RWPE1 (cell line): ENCODE data around the gene BAG3.
"Not testable (repeated sequence)": the region's sequence is repeated elsewhere in the genome, so short reads cannot be mapped to it uniquely, and the experiment has no call there.

Source experiments
- CTCF ChIA-PET: fragments of 350-600 bp; sonication (Branson Sonifier 250); formaldehyde crosslinking; extraction: SDS; loops from one replicate; lab custom pipeline; 2021; lab: Yijun Ruan, JAX
- POLR2A ChIA-PET: fragments of 400-600 bp; formaldehyde crosslinking; extraction: SDS; loops from one replicate; lab custom pipeline; 2020; ENCODE audit warnings: antibody characterized with exemption; ENCODE audit not compliant: low non-redundant PET; lab: Yijun Ruan, JAX
- DNase-seq: peaks from one replicate; pipeline ENCODE4 v3.0.0; 2012; ENCODE audit warnings: low spot score
- H3K27ac ChIP-seq: fragments of 450-650 bp; 2 replicates; pipeline ENCODE4 v1.5.1; 2017
- TF ChIP-seq, protein P1 (sequence below): fragments of 450-650 bp; conservative IDR thresholded peaks from 2 replicates; pipeline ENCODE4 v1.5.1; 2017; ENCODE audit warnings: low read depth, mild to moderate bottlenecking

The BAG3 gene

DNA sequence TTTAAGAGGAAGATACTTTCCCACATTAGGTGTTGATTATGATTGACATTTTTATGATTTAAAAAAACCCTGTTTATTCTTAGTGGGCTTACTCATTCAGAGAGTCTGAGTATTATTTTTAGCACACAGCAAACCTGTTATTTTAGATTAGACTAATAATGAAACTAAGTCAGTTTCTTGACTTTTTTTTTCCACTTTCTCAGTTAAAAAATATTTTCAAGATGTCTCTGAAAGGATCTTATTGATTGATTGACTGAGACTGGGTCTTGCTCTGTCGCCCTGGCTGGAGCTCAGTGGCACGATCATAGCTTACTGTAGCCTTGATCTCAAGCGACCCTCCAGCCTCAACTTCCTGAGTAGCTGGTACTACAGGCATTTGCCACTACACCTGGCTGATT lies 54.3 kb downstream of the BAG3 start:
- no peak for DNase-seq
- CTCF ChIA-PET: interaction anchor here (1.8 kb wide), 1 partner anchor 18 kb away, joined by 4 read pairs; no protein-coding TSS in a partner anchor
- TF ChIP-seq, protein P1, sequence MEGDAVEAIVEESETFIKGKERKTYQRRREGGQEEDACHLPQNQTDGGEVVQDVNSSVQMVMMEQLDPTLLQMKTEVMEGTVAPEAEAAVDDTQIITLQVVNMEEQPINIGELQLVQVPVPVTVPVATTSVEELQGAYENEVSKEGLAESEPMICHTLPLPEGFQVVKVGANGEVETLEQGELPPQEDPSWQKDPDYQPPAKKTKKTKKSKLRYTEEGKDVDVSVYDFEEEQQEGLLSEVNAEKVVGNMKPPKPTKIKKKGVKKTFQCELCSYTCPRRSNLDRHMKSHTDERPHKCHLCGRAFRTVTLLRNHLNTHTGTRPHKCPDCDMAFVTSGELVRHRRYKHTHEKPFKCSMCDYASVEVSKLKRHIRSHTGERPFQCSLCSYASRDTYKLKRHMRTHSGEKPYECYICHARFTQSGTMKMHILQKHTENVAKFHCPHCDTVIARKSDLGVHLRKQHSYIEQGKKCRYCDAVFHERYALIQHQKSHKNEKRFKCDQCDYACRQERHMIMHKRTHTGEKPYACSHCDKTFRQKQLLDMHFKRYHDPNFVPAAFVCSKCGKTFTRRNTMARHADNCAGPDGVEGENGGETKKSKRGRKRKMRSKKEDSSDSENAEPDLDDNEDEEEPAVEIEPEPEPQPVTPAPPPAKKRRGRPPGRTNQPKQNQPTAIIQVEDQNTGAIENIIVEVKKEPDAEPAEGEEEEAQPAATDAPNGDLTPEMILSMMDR: no peak
- POLR2A ChIA-PET: no interaction called here
- no peak overlapping the region for H3K27ac ChIP-seq

DNA sequence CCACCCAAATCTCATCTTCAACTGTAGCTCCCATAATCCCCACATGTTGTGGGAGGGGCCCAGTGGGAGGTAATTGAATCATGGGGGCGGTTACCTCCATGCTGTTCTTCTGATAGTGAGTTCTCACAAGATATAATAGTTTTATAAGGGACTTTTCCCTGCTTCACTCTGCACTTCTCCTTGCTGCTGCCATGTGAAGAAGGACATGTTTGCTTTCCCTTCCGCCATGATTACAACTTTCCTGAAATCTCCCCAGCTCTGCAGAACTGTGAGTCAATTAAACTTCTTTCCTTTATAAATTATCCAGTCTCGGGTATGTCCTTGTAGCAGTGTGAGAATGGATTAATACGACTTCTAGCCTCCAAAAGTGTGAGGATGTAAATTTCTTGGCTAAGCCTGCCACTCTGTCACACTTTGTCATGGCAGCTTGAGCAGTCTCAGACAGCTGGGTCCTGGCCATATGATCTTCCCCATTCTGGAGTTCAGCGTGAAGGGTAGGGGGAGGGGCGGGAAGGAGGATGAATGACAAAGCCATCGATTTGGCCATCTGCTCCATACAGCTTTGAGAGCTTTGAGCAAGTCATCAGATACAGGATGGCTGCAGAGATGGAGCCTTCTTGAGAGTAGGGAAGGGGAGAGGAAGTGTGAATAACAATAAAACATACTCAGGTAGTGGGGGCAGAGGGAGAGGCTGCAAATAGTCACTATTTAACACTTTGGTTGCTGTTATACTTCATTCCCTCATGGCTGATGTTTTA lies 55.5 kb downstream of the BAG3 start:
- TF ChIP-seq, protein P1: no peak
- ChIA-PET CTCF (interaction anchor here (1.8 kb wide), 1 partner anchor 20 kb away, joined by 4 read pairs; no protein-coding TSS in a partner anchor), POLR2A (interaction anchor here (1.1 kb wide), 1 partner anchor 19 kb away, joined by 5 read pairs; the partner anchor contains the start of gene INPP5F)

DNA sequence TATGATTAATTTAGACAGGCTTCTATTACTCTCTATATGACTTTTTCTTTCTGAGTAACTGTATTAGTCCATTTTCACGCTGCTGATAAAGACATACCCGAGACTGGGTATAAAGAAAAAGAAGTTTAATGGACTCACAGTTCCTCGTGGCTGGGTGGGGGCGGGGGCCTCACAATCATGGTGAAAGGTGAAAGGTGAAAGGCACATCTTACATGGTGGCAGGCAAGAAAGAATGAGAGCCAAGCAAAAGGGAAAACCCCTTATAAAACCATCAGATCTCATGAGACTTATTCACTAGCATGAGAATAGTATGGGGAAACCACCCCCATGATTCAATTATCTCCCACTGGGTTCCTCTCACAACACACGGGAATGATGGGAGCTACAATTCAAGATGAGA lies 56.2 kb downstream of the BAG3 start:
- H3K27ac ChIP-seq, DNase-seq, POLR2A ChIA-PET, CTCF ChIA-PET: not testable (repeated sequence)

More for the DNA sequence above, 55.5 kb downstream of the BAG3 start:
- H3K27ac ChIP-seq: no peak overlapping the region
- no peak for DNase-seq

DNA sequence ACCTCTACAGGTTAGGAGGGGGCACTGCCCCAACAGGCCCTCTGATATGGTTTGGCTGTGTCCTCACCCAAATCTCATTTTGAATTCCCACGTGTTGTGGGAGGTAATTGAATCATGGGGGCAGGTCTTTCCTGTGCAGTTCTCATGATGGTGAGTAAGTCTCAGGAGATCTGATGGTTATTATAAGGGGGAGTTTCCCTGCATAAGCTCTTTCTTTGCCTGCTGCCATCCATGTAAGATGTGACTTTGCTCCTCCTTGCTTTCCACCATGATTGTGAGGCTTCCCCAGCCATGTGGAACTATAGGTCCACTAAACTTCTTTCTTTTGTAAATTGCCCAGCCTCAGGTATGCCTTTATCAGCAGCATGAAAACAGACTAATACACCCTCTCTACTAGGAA lies 59.8 kb downstream of the BAG3 start:
- CTCF ChIA-PET: interaction anchor here (0.7 kb wide), 1 partner anchor 28 kb away, joined by 3 read pairs; no protein-coding TSS in a partner anchor
- DNase-seq, H3K27ac ChIP-seq, POLR2A ChIA-PET: not testable (repeated sequence)

- POLR2A ChIA-PET: no interaction called here
- TF ChIP-seq, protein P1: no peak
- DNase-seq: no peak
- CTCF ChIA-PET: interaction anchor here (0.6 to 1.3 kb wide), 4 partner anchors 19 to 168 kb away, joined by 3 to 4 read pairs (median 4); no protein-coding TSS in a partner anchor
- no peak overlapping the region for H3K27ac ChIP-seq
Observed at GRCh38 chr10:119713744-119714483, 62.7 kb downstream of the BAG3 start.

- DNase-seq: no peak
- no peak overlapping the region for H3K27ac ChIP-seq
- ChIA-PET CTCF (interaction anchor here (0.9 to 1.3 kb wide), 3 partner anchors 19 to 36 kb away, joined by 3 to 4 read pairs (median 3); no protein-coding TSS in a partner anchor), POLR2A (no interaction called here)
- TF ChIP-seq, protein P1: no peak
Observed at GRCh38 chr10:119714484-119714816, 63.3 kb downstream of the BAG3 start.

- ChIA-PET POLR2A (interaction anchor here (0.9 kb wide), 1 partner anchor 10 kb away, joined by 3 read pairs; the partner anchor contains the start of gene INPP5F), CTCF (no interaction called here)
- DNase-seq: no peak
- TF ChIP-seq, protein P1: no peak
- H3K27ac ChIP-seq: no peak overlapping the region
Observed at GRCh38 chr10:119715628-119716505, 64.7 kb downstream of the BAG3 start.
